Lower leg skin (tissue), 4 donors: ENCODE results near the gene S1PR3. TPM values are rescaled to one million over a fixed set of nuclear protein-coding genes. Genes with fewer than 3 reads are reported as not detected.

ENCODE experiments used
- DNase-seq, 2 donors: peaks; one replicate each; pipeline ENCODE4 v3.0.0-alpha.2; 2019; ENCODE audit warnings: low spot score in 2 of 2
- H3K4me3 ChIP-seq: fragments of 200-600 bp; sonication (generic); 2 replicates; pipeline ENCODE4 v1.5.1; 2017; ENCODE audit warnings: mild to moderate bottlenecking, low read depth; ENCODE audit not compliant: poor library complexity, severe bottlenecking
- POLR2A ChIP-seq, 2 donors: fragments of 450-650 bp; IDR thresholded peaks; one replicate each; pipeline ENCODE4 v1.6.1; 2016 to 2017; ENCODE audit warnings: antibody characterized with exemption in 2 of 2, mild to moderate bottlenecking in 1 of 2, moderate library complexity in 1 of 2
- WGBS, 2 donors: methylation state at CpG; one replicate each; pipeline ENCODE4 v1.1.5; 2018; 5-methylcytosine and 5-hydroxymethylcytosine counted together
- intact Hi-C: fragments of 100-400 bp; cut with DNase I; formaldehyde crosslinking; loops from one replicate; pipeline ENCODE4 v1.15.0; 2023; ENCODE audit warnings: low total_unique reads
- total RNA-seq, 4 donors: library from RNA; depleted of rRNA; stranded (reverse); fragments of >200 nt; gene quantifications; one replicate each; pipeline ENCODE4 v1.1.0, GENCODE V29; 2016
- TF ChIP-seq, protein P1 (sequence below), 3 donors: fragments of 450-650 bp; IDR thresholded peaks; one replicate each; pipeline ENCODE4 v1.5.1; 2016; ENCODE audit warnings: antibody characterized with exemption in 3 of 3, mild to moderate bottlenecking in 3 of 3, moderate library complexity in 2 of 3

The S1PR3 gene
- total RNA-seq, 4 donors from 2014 or later: 3.1 to 10.9 (median 7.2) TPM

DNA sequence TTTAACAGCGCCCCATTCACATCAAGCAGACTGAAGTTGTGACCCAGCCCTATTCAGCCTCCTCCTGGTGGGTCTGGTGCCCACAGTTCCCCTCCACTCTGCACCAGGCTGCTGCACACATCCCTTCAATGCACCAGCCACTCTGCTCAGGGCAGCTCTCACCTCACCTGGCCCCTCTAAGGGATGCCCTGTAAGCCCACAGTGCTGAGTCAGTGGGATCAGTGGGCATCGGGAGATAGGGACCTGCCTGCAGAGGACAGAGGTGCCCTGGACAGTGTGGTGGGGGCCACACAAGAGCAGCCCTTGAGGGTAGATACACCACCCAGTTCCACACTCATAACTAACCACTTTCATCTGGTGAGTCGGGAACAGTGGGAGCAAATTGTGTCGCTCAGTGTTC is 38.3 kb upstream of the S1PR3 start:
- WGBS, 2 donors: 73 to 76% methylated on average over 4 of the region's 4 CpGs
- peak in 1 of 2 donors; percentile 34 for DNase-seq
- no peak overlapping the region for H3K4me3 ChIP-seq
- TF ChIP-seq, protein P1, sequence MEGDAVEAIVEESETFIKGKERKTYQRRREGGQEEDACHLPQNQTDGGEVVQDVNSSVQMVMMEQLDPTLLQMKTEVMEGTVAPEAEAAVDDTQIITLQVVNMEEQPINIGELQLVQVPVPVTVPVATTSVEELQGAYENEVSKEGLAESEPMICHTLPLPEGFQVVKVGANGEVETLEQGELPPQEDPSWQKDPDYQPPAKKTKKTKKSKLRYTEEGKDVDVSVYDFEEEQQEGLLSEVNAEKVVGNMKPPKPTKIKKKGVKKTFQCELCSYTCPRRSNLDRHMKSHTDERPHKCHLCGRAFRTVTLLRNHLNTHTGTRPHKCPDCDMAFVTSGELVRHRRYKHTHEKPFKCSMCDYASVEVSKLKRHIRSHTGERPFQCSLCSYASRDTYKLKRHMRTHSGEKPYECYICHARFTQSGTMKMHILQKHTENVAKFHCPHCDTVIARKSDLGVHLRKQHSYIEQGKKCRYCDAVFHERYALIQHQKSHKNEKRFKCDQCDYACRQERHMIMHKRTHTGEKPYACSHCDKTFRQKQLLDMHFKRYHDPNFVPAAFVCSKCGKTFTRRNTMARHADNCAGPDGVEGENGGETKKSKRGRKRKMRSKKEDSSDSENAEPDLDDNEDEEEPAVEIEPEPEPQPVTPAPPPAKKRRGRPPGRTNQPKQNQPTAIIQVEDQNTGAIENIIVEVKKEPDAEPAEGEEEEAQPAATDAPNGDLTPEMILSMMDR (IDR thresholded peaks at IDR 0.05): no peak
- TF ChIP-seq POLR2A (IDR thresholded peaks at IDR 0.05): no peak
- intact Hi-C loops: no loop called here

DNA sequence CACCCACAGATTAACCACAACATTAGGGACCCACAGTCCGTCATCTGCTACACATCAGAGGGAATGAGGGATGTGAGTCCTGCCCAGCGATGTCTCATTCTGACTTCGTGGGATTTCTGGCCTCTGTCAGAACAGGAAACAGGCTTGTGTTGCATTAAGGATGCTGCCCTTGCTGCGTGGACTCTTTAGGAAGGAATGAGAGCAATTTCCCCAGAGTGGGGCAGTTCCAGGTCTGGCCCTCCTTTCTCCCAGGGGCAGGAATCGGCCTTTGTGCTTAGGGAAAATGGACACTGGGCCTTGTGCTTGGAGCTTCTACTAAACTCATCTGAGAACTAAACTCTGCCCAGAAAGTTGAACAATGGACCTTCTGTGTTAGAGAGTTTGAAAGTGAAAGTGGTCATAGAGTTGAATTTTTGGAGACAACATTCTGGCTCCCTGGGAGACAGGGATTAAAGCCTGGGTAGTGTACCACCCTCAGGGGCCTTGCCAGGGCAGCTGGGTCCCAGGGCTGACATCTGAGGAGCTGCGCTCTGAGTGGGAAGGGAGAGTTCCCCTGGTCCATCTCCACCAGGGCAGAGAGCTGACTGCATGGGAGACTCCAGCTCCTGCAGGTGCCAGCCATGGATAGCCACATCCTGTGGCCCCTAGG is 37.8 kb upstream of the S1PR3 start:
- intact Hi-C loops: no loop called here
- WGBS, 2 donors: 51 to 54% methylated on average over 6 of the region's 6 CpGs
- TF ChIP-seq POLR2A (IDR thresholded peaks at IDR 0.05): no peak
- TF ChIP-seq, protein P1 (IDR thresholded peaks at IDR 0.05): no peak
- no peak overlapping the region for H3K4me3 ChIP-seq
- DNase-seq: peak in 1 of 2 donors; percentile 81

DNA sequence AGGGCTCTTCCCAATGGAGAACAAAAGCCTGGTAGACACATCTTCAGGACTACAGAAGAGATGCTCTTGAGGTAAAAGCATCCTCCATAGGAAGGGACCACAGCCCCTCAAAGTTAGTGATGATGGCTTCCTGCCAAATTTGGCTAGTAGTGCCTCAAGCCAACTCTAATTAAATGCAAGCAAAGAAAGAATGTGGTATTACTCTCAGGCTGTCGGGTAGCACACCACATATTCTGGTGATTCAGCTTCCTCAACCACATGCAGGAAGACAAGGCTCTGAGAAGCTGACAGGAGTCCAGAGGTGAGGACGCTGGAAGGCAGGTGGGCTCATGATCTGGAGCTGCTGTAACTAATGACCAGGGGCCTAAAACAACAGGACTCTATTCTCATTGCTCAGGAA is 37.2 kb upstream of the S1PR3 start:
- peak in 1 of 2 donors; percentile 31 for DNase-seq
- 62 to 63% methylated on average over 2 of the region's 2 CpGs for WGBS, 2 donors
- intact Hi-C loops: no loop called here
- TF ChIP-seq, protein P1 (IDR thresholded peaks at IDR 0.05): no peak
- no peak for TF ChIP-seq POLR2A (IDR thresholded peaks at IDR 0.05)
- H3K4me3 ChIP-seq: no peak overlapping the region

DNA sequence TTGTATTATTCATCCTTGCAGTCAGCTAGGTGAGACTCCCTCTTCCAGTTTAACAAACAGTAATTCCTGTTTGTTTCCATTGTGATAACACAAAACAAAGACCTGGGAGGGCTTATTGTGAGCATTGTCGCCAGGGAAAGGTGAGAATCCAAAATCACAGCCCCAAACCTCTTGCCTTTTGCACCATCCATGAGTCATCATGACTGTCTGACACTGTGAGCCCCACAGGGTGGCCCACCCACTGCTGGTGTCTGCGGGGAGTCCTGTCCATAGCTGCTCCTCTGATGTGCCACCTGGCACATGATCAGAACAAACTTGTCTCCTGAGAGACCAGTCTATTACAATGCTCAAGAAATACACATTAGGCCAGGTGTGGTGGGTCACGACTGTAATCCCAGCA is 33.7 kb upstream of the S1PR3 start:
- TF ChIP-seq, protein P1 (IDR thresholded peaks at IDR 0.05): no peak
- no peak for TF ChIP-seq POLR2A (IDR thresholded peaks at IDR 0.05)

DNA sequence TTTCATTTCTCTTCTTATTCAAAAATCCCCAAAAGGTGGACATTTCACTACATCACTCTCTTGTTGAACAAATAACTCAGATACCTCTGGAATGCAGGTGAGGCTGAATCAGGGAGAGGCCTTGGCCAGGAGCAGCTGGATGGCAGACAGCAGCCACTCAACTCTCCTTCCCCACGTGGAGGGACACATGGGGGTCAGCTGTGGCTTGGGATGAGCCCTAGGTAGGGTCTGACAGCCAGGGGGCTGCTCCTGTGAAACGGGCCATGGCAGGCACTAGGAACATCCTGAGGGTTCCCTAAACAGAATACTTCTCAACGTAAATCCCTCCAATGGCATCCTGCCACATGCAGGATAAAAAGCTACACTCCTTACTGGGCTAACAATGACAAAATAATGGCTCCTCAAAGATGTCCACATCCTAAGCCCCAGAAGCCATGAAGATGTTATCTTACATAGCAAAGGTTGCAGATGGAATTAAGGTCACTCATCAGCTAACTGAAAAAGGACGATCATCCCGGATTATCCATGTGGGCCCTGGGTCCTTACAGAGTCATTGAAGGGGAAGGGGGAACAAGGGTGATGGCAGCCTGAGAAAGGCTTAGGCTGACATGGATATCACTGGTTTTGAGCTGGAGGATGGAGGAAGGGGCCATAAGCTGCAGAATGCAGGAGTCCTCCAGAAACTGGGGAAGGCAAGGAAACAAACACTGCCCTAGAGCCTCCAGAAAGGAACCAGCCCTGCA is 31.4 kb upstream of the S1PR3 start:
- TF ChIP-seq, protein P1 (IDR thresholded peaks at IDR 0.05): no peak
- DNase-seq: peak in 1 of 2 donors; percentile 74
- WGBS, 2 donors: 71 to 78% methylated on average over 5 of the region's 5 CpGs
- intact Hi-C loops: no loop called here
- no peak overlapping the region for H3K4me3 ChIP-seq

More for the DNA sequence above, 33.7 kb upstream of the S1PR3 start:
- DNase-seq: peak in 1 of 2 donors; percentile 48
- intact Hi-C loops: no loop called here
- WGBS, 2 donors: 76 to 77% methylated on average over 3 of the region's 3 CpGs
- no peak overlapping the region for H3K4me3 ChIP-seq
